ENCODE measurements around the gene REV1.
A peak's percentile ranks its signal among the peaks of the same experiment; 100 is the strongest.

The REV1 gene

DNA sequence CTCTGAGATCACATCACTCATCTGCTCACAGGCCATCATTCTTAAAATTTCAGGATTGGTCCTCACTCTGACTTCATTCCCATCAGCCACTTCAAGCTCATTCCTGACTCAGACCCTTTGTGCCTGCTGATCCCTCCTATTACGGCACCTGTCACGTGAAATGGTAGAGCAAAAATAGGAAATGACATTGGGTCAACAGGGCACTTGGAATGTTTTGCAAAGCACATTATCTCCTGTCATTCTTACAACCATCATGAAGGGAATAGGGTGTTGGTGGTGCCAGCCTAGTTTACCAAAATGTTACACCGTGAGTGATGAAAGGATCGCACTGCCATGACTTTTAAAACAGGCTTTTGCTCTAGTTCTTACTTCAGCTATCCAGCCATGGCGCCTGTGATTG lies 91.5 kb downstream of the REV1 start:
- ChIA-PET POLR2A (no interaction called here), CTCF (interaction anchor here (0.6 to 0.9 kb wide), 2 partner anchors 21 to 236 kb away, joined by 3 read pairs; no protein-coding TSS in a partner anchor)
- WGBS (ENCODE audit: insufficient coverage), result 100% methylated on average over 4 of the region's 5 CpGs
- Histone ChIP-seq H3K36me3 (ENCODE audit: control insufficient read depth in 4 of 4, insufficient read depth in 4 of 4, low read length in 3 of 4) (peaks cover 42 to 96% (median 69%) of the 10 kb centered on the region in 4 experiments), H3K27me3 (replicated peaks in 2 of 5; ENCODE audit: control insufficient read depth in 4 of 5, insufficient read depth in 5 of 5, low read length in 4 of 5) (no peaks in the 10 kb centered on the region), H3K4me3 (ENCODE audit: control insufficient read depth in 1 of 7, extremely low read depth in 1 of 7, insufficient read depth in 4 of 7, low read depth in 2 of 7, low read length in 6 of 7) (no peak overlapping the region), H3K4me1 (ENCODE audit: control extremely low read depth in 1 of 4, control insufficient read depth in 4 of 4, insufficient read depth in 4 of 4, low read length in 3 of 4) (no peaks in the 10 kb centered on the region), H3K9me3 (ENCODE audit: control extremely low read depth in 1 of 5, control insufficient read depth in 4 of 5, insufficient read depth in 2 of 5, low read depth in 1 of 5, low read length in 4 of 5) (no peaks in the 10 kb centered on the region), H3K27ac (ENCODE audit: insufficient read depth in 1 of 2, low read depth in 1 of 2, low read length in 2 of 2, poor library complexity in 1 of 2, severe bottlenecking in 2 of 2) (no peak overlapping the region)
- DNase-seq, result no peak

DNA sequence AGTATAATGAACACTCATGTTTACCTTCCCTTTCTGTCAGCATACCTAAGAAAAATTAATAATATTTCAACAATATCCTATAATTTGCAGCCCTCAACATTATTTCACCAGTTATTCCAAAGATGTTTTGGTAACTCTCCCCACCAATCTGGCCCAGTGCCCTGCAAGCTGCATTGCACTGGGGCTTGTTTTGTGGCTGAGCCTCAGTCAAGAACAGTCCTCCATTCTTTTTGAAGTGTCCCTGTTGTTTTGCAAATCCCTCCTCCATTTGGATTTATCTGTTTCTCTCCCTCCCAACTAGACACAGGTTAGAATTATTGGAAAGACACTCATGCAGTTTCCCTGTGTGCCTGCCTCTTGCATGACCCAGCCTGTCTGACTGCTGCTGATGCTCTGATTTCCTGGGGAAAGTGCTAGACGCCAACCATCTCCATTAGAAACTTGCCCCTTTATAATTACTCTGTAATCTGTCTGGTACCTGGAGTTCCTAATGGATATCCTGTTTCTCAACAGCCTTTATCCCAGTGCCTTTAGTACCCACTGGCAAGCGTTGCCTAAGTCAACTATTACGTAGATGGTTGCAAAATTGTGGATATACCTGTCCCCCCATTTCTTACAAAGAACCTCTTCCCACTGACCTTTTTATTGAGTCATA lies 92.4 kb downstream of the REV1 start:
- Histone ChIP-seq H3K36me3 (ENCODE audit: control insufficient read depth in 4 of 4, insufficient read depth in 4 of 4, low read length in 3 of 4) (peaks cover 38 to 96% (median 65%) of the 10 kb centered on the region in 4 experiments), H3K4me3 (ENCODE audit: control insufficient read depth in 1 of 7, extremely low read depth in 1 of 7, insufficient read depth in 4 of 7, low read depth in 2 of 7, low read length in 6 of 7) (no peak overlapping the region), H3K27me3 (replicated peaks in 2 of 5; ENCODE audit: control insufficient read depth in 4 of 5, insufficient read depth in 5 of 5, low read length in 4 of 5) (no peaks in the 10 kb centered on the region), H3K9me3 (ENCODE audit: control extremely low read depth in 1 of 5, control insufficient read depth in 4 of 5, insufficient read depth in 2 of 5, low read depth in 1 of 5, low read length in 4 of 5) (no peaks in the 10 kb centered on the region), H3K4me1 (ENCODE audit: control extremely low read depth in 1 of 4, control insufficient read depth in 4 of 4, insufficient read depth in 4 of 4, low read length in 3 of 4) (no peaks in the 10 kb centered on the region), H3K27ac (ENCODE audit: insufficient read depth in 1 of 2, low read depth in 1 of 2, low read length in 2 of 2, poor library complexity in 1 of 2, severe bottlenecking in 2 of 2) (peak overlapping the region in 1 of 2 experiments; percentile 6)
- 94% methylated on average over 3 of the region's 3 CpGs for WGBS (ENCODE audit: insufficient coverage)
- ChIA-PET POLR2A (no interaction called here), CTCF (interaction anchor here (0.6 kb wide), 1 partner anchor 237 kb away, joined by 3 read pairs; no protein-coding TSS in a partner anchor)
- DNase-seq, result no peak

DNA sequence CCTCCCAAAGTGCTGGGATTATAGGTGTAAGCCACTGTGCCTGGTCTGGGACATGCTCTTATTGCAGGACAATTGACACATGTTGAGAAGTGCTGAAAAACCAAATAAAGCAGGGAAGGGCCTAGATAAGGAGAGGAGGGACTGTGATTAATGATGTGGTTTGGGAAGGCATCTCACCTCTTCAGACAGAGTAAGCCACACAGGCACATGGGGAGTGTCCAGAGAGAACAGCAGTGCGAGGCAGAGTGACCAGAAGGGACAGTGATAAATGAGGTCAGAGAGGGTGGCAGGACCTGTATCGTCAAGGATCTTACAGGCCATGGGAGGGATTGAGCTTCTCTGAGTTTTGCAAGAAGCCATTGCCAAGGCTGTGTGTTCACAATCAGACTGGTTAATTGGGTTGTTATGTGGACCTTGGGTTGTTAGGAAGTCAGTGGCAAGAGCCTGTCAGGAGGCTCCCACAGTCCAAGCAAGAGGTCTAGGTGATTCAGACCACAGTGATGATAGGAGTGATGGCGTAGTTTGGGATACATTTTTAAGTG lies 94.2 kb downstream of the REV1 start:
- Histone ChIP-seq H3K4me1 (ENCODE audit: control extremely low read depth in 1 of 4, control insufficient read depth in 4 of 4, insufficient read depth in 4 of 4, low read length in 3 of 4) (no peaks in the 10 kb centered on the region), H3K4me3 (ENCODE audit: control insufficient read depth in 1 of 7, extremely low read depth in 1 of 7, insufficient read depth in 4 of 7, low read depth in 2 of 7, low read length in 6 of 7) (no peak overlapping the region), H3K36me3 (ENCODE audit: control insufficient read depth in 4 of 4, insufficient read depth in 4 of 4, low read length in 3 of 4) (peaks cover 38 to 94% (median 66%) of the 10 kb centered on the region in 4 experiments), H3K27me3 (replicated peaks in 2 of 5; ENCODE audit: control insufficient read depth in 4 of 5, insufficient read depth in 5 of 5, low read length in 4 of 5) (no peaks in the 10 kb centered on the region), H3K27ac (ENCODE audit: insufficient read depth in 1 of 2, low read depth in 1 of 2, low read length in 2 of 2, poor library complexity in 1 of 2, severe bottlenecking in 2 of 2) (no peak overlapping the region), H3K9me3 (ENCODE audit: control extremely low read depth in 1 of 5, control insufficient read depth in 4 of 5, insufficient read depth in 2 of 5, low read depth in 1 of 5, low read length in 4 of 5) (no peaks in the 10 kb centered on the region)
- no peak for DNase-seq
- ChIA-PET CTCF (no interaction called here), POLR2A (no interaction called here)
- 100% methylated on average over 3 of the region's 3 CpGs for WGBS (ENCODE audit: insufficient coverage)

DNA sequence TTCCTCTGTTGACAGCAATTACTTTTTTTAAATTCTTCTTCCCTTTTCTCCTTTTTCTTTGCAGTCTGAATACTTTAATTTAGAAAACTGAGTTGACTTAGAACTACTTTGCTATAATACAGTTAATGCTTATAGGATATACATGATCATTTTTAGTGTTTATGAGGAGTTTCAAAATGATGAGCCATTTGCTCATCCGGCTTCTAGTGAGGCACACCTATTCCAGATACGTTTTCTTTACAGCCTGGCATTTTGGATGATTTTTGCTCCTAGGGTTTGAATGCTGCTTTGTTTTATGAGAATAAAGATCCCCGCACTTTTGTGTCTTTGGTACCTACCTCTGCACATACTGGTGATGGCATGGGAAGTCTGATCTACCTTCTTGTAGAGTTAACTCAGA lies 99.9 kb downstream of the REV1 start:
- Histone ChIP-seq H3K9me3 (ENCODE audit: control extremely low read depth in 1 of 5, control insufficient read depth in 4 of 5, insufficient read depth in 2 of 5, low read depth in 1 of 5, low read length in 4 of 5) (no peaks in the 10 kb centered on the region), H3K27ac (ENCODE audit: insufficient read depth in 1 of 2, low read depth in 1 of 2, low read length in 2 of 2, poor library complexity in 1 of 2, severe bottlenecking in 2 of 2) (peak overlapping the region in 1 of 2 experiments; percentile 9), H3K4me3 (ENCODE audit: control insufficient read depth in 1 of 7, extremely low read depth in 1 of 7, insufficient read depth in 4 of 7, low read depth in 2 of 7, low read length in 6 of 7) (no peak overlapping the region), H3K27me3 (replicated peaks in 2 of 5; ENCODE audit: control insufficient read depth in 4 of 5, insufficient read depth in 5 of 5, low read length in 4 of 5) (no peaks in the 10 kb centered on the region), H3K36me3 (ENCODE audit: control insufficient read depth in 4 of 4, insufficient read depth in 4 of 4, low read length in 3 of 4) (peaks cover 15 to 53% (median 35%) of the 10 kb centered on the region in 4 experiments), H3K4me1 (ENCODE audit: control extremely low read depth in 1 of 4, control insufficient read depth in 4 of 4, insufficient read depth in 4 of 4, low read length in 3 of 4) (no peaks in the 10 kb centered on the region)
- WGBS (ENCODE audit: insufficient coverage), result 100% methylated on average over 2 of the region's 3 CpGs
- ChIA-PET POLR2A (no interaction called here), CTCF (no interaction called here)
- no peak for DNase-seq

DNA sequence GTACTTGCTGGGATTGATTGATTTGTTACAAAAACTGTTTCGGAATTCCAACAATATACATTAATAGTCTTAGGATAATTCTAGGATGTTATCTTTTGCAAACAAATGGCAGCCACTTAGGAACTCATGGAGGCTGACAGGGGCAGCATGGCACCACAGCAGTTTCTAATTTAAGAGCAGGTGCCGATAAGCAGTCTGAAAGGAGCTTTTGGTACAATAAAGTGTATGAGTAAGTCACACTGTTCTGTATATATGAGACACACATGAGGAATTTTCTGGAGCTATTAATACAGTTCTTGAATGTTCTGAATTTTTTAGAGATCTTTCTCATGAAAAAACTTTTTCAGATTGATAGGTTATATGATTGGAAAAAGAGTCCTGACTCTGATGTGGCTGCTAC lies 100.4 kb downstream of the REV1 start:
- POLR2A ChIA-PET, result no interaction called here
- no CpG with 5 or more reads among the region's 2 CpGs for WGBS (ENCODE audit: insufficient coverage)
- Histone ChIP-seq H3K27me3 (replicated peaks in 2 of 5; ENCODE audit: control insufficient read depth in 4 of 5, insufficient read depth in 5 of 5, low read length in 4 of 5) (no peaks in the 10 kb centered on the region), H3K4me3 (ENCODE audit: control insufficient read depth in 1 of 7, extremely low read depth in 1 of 7, insufficient read depth in 4 of 7, low read depth in 2 of 7, low read length in 6 of 7) (no peak overlapping the region), H3K4me1 (ENCODE audit: control extremely low read depth in 1 of 4, control insufficient read depth in 4 of 4, insufficient read depth in 4 of 4, low read length in 3 of 4) (no peaks in the 10 kb centered on the region), H3K27ac (ENCODE audit: insufficient read depth in 1 of 2, low read depth in 1 of 2, low read length in 2 of 2, poor library complexity in 1 of 2, severe bottlenecking in 2 of 2) (no peak overlapping the region), H3K9me3 (ENCODE audit: control extremely low read depth in 1 of 5, control insufficient read depth in 4 of 5, insufficient read depth in 2 of 5, low read depth in 1 of 5, low read length in 4 of 5) (peaks cover 0 to 2% (median 0%) of the 10 kb centered on the region in 5 experiments), H3K36me3 (ENCODE audit: control insufficient read depth in 4 of 4, insufficient read depth in 4 of 4, low read length in 3 of 4) (peaks cover 14 to 51% (median 33%) of the 10 kb centered on the region in 4 experiments)
- CTCF ChIA-PET, result no interaction called here
- no peak for DNase-seq

DNA sequence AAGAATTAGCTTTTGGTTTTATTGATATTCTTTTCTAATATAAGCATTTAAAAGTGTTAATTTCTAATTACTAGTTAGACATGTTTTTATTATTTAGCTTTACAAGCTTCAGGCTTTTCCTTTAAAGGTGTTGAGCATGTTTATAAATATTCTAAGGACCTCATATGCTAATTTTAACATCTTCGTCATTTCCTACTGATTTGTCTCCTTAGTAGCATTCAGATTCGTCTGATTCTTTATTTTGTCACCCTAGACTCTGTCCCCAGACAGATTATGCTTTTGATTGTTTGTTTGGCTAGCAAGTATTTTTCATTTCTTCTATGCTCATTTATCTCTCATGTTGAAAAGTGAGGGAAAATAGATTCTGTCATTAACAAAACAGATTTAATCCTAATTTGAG lies 100.9 kb downstream of the REV1 start:
- DNase-seq, result no peak
- Histone ChIP-seq H3K36me3 (ENCODE audit: control insufficient read depth in 4 of 4, insufficient read depth in 4 of 4, low read length in 3 of 4) (peaks cover 16 to 49% (median 33%) of the 10 kb centered on the region in 4 experiments), H3K27me3 (replicated peaks in 2 of 5; ENCODE audit: control insufficient read depth in 4 of 5, insufficient read depth in 5 of 5, low read length in 4 of 5) (no peaks in the 10 kb centered on the region), H3K4me1 (ENCODE audit: control extremely low read depth in 1 of 4, control insufficient read depth in 4 of 4, insufficient read depth in 4 of 4, low read length in 3 of 4) (no peaks in the 10 kb centered on the region), H3K27ac (ENCODE audit: insufficient read depth in 1 of 2, low read depth in 1 of 2, low read length in 2 of 2, poor library complexity in 1 of 2, severe bottlenecking in 2 of 2) (no peak overlapping the region), H3K4me3 (ENCODE audit: control insufficient read depth in 1 of 7, extremely low read depth in 1 of 7, insufficient read depth in 4 of 7, low read depth in 2 of 7, low read length in 6 of 7) (no peak overlapping the region), H3K9me3 (ENCODE audit: control extremely low read depth in 1 of 5, control insufficient read depth in 4 of 5, insufficient read depth in 2 of 5, low read depth in 1 of 5, low read length in 4 of 5) (peaks cover 0 to 5% (median 0%) of the 10 kb centered on the region in 5 experiments)
- ChIA-PET CTCF (no interaction called here), POLR2A (no interaction called here)
- WGBS (ENCODE audit: insufficient coverage), result no CpG with 5 or more reads among the region's 2 CpGs

DNA sequence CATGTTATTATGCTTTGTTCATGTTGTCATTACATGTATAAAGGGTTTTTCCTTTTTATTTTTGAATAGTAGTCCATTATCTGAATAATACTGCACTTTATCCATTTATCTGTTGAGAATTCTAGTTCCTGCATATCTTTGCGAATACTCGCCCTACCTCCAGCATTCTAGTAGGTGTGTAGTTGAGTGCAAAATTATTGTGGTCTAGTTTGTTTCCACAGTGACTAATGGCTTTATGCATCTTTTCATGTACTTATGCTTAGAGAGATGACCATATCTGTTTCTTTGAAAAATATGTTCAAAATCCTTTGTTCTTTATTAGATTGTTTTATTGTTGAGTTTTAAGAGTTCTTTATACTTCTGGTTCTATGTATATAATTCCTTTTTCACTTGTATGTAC lies 103.8 kb downstream of the REV1 start:
- 100% methylated on average over 2 of the region's 2 CpGs for WGBS (ENCODE audit: insufficient coverage)
- no peak overlapping the region for H3K4me3 ChIP-seq (ENCODE audit: control insufficient read depth in 1 of 7, extremely low read depth in 1 of 7, insufficient read depth in 4 of 7, low read depth in 2 of 7, low read length in 6 of 7)
- H3K4me1 ChIP-seq (ENCODE audit: control extremely low read depth in 1 of 4, control insufficient read depth in 4 of 4, insufficient read depth in 4 of 4, low read length in 3 of 4), result no peaks in the 10 kb centered on the region
- H3K27ac ChIP-seq (ENCODE audit: insufficient read depth in 1 of 2, low read depth in 1 of 2, low read length in 2 of 2, poor library complexity in 1 of 2, severe bottlenecking in 2 of 2), result no peak overlapping the region
- no peaks in the 10 kb centered on the region for H3K27me3 ChIP-seq (replicated peaks in 2 of 5; ENCODE audit: control insufficient read depth in 4 of 5, insufficient read depth in 5 of 5, low read length in 4 of 5)
- peaks cover 23 to 56% (median 40%) of the 10 kb centered on the region in 4 experiments for H3K36me3 ChIP-seq (ENCODE audit: control insufficient read depth in 4 of 4, insufficient read depth in 4 of 4, low read length in 3 of 4)
- peaks cover 0 to 19% (median 8%) of the 10 kb centered on the region in 5 experiments for H3K9me3 ChIP-seq (ENCODE audit: control extremely low read depth in 1 of 5, control insufficient read depth in 4 of 5, insufficient read depth in 2 of 5, low read depth in 1 of 5, low read length in 4 of 5)
- CTCF ChIA-PET, result no interaction called here
- POLR2A ChIA-PET, result no interaction called here
- DNase-seq, result no peak

Measured in common myeloid progenitor, CD34-positive (primary cell).